Amniotic epithelial cell (primary cell): ENCODE results near the gene ADGRG3.
A peak's percentile ranks its signal among the peaks of the same experiment; 100 is the strongest.

Experiments
- DNase-seq: peaks from one replicate; pipeline ENCODE4 v3.0.0-alpha.2; 2010; ENCODE audit warnings: low read depth

Gene ADGRG3

GRCh38 chr16:57681950-57682728 is 14.0 kb downstream of the ADGRG3 start:
- DNase-seq = no peak

GRCh38 chr16:57682809-57683635 is 14.9 kb downstream of the ADGRG3 start:
- no peak for DNase-seq

GRCh38 chr16:57683636-57684545 is 15.8 kb downstream of the ADGRG3 start:
- DNase-seq = no peak

DNA sequence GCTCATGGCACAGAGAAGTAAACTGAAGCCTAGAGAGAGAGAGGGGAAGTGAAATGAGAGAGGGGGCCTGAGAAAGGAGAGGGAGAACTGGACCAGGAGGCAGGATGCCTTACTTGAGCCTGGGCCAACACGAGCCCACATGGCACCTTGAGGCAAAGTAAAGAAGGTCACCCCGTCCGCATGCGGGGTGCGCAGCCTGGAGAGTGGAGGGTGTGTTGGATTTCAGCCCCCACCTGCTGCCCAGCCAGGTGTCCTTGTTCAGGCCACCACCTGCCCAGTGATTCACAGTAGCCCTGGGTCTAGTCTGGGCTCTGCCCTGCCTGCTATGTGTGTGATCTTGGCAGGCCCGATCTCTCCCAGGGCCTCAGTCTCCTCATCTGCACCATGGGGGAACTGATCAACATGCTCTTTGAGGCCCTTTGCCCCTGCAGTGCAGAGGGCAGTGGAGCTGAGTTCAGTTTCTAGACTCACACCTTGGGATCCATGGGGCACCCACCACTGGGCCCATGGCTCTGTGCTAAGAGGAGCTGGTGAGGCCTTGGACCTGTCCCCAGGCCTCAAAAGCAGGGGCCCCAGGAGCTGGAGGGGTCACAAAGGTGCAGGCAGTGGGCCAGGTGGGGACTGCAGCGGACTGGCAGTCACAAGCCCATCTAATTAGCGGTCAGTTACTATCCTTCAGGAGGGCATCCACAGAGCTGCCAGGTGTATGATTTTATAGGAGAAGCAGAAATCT is 16.7 kb downstream of the ADGRG3 start:
- no peak for DNase-seq

- no peak for DNase-seq
Observed at GRCh38 chr16:57685633-57686032, 17.5 kb downstream of the ADGRG3 start.

- DNase-seq = no peak
Observed at GRCh38 chr16:57686577-57686976, 18.5 kb downstream of the ADGRG3 start.

DNA sequence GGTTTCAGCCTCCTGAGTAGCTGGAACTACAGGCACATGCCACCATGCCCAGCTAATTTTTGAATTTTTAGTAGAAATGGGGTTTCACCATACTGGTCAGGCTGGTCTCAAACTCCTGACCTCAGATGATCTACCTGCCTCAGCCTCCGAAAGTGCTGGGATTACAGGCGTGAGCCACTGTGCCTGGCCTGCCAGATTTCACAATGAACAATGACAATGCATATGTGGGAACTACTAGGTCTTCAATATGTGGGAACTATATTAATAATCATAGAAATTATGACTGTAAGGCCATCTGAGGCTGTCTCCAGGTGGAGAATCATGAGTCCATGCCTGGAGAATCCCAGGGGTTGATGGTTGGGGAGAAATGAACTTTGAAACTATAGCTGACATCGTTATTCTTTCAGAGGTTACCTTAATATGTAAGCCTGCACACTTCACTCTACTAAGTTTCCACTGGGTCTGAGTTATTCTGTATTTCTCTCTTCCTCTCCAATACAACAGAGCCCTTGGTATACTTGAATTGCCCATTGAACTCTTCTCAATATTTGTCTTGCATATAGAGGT is 19.3 kb downstream of the ADGRG3 start:
- DNase-seq = no peak

DNA sequence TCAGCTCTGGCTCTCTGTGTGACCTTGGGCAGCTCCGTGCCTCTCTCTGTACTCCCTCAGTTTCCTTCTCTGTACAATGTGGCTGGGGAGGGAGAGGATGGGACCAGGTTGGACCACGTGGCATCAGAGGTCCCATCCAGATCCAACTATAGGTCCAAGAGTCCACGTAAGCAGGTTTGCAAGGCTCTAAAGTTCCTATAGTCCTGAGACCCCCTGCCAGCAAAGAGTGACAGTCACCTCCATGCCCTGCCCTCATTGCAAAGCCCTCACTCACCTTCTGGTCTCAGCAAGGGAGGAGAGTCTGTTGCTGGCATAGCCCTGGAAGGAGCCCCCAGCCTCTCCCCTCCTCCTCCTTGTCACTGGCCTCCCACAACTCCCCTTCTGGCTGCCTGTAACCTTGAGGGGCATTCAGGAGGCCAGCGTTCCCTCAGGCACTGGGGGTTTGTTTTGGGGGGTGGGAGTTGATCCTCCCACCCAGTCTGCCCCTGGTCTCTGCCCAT is 20.4 kb downstream of the ADGRG3 start:
- DNase-seq = no peak

DNA sequence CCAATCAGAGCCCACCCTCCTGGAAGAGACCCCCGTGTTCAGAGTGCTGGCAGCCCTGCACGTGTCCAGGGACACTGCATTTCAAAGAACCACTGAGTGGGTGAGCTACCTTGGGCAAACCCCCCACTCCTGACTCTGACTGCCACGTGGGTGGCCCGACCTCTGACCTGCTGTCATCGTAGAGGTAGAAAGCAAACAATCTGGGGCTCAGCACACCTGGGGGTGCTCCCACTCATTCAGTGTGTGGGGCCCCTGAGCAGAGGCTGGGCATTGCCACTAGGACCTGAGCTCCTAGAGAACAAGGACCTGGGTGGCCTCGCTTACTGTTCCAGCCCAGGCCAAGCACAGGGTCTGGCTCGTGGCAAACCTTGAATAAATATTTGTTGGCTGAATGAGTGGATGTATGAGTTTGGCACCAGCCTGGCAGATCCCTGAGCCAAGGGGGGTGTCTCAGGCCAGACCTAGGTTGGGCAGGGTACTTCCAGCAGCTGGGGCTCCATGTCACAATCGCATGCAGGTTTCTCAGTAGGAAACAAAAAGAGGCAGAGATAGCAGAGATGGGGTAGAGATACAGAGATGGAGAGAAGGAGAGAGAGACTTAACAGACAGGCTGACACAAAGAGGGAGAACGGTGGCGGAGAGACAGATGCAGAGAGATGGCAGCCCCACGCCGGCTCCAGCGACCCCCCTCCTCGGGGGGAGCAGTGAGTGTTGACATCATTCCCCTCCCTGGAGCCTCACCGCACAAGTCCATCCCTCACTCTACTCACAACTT is 21.1 kb downstream of the ADGRG3 start:
- no peak for DNase-seq

GRCh38 chr16:57689762-57690558 is 21.9 kb downstream of the ADGRG3 start:
- DNase-seq = peak; percentile 72

DNA sequence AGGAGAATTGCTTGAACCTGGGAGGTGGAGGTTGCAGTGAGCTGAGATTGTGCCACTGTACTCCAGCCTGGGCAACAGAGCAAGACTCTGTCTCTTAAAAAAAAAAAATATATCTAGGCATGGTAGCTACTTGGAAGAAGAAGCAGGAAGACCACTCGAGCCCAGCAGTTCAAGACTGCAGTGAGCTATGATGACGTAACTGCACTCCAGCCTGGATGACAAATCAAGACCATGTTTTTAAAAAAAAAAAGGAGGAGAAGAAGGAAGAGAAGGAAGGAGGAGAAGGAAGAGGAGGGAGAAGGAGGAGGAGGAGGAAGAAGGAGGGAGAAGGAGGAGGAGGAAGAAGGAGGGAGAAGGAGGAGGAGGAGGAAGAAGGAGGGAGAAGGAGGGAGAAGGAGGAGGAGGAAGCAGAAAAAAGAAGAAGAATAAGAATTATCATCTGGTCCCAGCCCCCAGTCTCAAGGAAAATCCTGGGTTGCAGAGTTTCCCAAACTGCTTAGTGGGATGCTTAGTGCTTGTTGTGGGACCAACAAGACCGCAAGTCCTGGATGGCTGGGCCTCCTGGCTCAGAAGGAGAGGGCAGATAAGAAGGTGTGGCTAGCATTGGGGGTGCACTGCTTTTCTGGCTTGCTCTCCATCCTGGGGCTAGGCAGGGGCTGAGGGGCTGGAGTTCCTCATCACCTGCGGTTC is 22.8 kb downstream of the ADGRG3 start:
- DNase-seq = peak; percentile 39

DNA sequence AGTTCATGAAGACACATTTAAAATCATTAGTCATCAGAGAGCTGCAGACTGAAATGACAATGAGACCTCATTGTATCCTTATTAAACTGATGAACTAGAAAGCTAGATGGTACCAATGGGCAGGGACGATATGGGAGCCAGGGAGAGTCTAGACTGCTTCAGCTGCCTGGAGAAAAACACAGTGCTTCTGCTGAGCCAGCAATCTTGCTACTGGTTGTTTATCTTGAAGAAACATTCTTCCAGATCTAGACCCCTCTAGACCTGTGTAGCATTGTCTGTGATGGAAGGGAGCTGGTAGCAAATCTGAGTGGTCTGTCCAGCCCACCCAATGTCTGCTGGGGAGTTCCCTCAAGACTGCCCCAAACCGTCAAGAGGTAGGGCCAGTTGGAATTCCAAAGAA is 24.5 kb downstream of the ADGRG3 start:
- DNase-seq = no peak

DNA sequence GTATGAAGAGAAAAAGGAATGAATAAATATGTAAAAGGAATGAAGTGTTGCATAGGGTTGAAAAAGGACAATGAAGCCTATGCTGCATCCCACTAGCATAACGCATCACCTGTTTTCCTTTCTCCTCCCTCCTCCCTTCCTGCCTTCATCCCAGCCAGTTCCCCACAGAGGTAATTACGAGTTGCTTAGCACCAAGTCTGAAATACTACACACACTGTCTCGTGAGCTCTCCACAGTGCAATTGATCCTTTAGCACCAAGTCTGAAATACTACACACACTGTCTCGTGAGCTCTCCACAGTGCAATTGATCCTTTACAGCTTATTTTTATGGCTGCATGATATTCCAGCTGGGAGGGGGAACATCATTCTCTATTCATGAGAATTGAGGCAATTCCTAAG is 25.4 kb downstream of the ADGRG3 start:
- no peak for DNase-seq

DNA sequence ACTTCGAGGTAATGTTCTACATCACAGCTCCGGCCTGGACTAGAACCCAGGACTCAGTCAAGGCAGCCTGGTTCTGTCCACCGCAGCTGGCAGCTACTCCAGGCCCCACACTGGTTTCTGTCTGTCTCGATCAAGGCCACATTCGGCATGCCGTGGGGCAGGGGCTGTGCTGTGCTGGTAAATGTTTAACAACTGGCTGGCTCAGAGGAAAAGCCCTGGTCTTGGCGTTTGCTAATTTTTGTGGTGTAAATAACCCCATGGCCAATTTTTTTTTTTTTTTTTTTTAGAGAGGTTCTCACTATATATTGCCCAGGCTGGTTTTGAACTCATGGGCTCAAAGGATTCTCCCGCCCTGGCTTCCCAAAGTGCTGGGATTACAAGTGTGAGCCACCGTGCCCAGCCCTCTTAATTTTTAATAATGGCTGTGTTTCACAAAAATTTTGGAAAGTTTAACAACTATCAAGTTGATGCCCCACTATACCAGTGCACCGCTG is 26.2 kb downstream of the ADGRG3 start:
- no peak for DNase-seq

GRCh38 chr16:57694725-57695679 is 26.9 kb downstream of the ADGRG3 start, which contains the start of gene DRC7:
TSS of gene DRC7 (plus strand) at chr16:57694806. CDS start at chr16:57697950, 3,144 bp downstream.
- peak; percentile 67 for DNase-seq

GRCh38 chr16:57695680-57696069 is 27.6 kb downstream of the ADGRG3 start:
- DNase-seq = no peak

DNA sequence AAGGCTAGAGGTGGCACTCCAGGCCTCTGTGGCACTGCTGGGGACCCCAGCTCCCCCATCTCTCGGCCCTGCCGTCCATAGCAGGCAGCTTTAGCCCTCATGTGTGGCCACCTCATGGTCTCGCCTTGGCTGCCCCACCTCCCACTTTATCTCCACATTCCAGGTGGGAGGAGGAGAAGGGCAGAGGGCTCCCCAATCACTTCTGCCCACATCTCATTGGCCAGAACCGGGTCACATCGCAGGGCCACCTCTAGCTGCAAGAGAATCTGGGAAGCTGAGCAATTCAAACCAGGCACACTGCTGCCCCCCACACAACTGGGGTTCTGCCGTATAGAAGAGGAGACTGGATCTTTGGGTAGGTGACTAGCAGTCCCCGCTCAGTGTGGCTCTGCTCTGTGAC is 28.1 kb downstream of the ADGRG3 start:
- no peak for DNase-seq
